Measurements from ENCODE around the gene WNK2.

Gene WNK2

DNA sequence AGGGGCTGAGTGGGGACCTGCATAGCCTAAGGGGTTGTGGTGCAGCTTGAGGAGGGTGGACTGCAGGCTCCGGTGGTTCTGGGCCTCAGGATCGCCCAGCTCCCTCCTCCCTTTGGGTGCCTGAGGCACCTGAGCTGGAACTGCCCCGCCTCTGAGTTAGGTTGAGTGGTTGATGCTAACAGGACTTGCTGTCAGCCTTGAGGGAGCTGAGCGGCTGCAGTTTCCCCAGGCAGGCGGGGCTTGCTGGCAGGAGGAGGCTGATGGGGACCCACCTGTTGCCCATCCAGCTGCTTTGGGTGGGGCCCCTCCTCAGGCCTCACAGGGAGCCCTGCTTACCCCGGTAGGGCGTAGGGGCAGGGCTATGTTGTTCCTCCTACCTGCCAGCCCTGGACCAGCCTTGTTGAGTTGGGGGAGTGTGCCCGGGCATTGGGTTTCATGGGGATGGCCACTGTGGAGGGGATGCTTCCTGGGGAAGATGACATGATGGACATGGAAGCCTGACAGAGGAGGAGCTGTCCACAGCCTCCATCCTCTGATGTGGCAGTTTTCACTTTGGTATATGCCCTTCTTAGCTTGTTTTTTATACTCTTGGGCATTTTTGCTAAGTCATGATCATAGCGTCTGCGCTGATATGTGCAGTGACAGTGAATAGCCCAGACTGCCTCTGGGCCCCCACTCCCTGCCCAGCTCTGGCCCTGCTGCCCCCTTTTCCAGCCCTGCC, 14.3 kb downstream of the WNK2 start:
- DNase-seq = no peak
- Mint-ChIP-seq H3K4me3 (no peak overlapping the region), H3K27ac (no peak overlapping the region), H3K27me3 (no peaks in the 10 kb centered on the region), H3K9me3 (no peaks in the 10 kb centered on the region), H3K4me1 (ENCODE audit: low read depth) (no peaks in the 10 kb centered on the region), H3K36me3 (ENCODE audit: low read depth) (no peaks in the 10 kb centered on the region)

DNA sequence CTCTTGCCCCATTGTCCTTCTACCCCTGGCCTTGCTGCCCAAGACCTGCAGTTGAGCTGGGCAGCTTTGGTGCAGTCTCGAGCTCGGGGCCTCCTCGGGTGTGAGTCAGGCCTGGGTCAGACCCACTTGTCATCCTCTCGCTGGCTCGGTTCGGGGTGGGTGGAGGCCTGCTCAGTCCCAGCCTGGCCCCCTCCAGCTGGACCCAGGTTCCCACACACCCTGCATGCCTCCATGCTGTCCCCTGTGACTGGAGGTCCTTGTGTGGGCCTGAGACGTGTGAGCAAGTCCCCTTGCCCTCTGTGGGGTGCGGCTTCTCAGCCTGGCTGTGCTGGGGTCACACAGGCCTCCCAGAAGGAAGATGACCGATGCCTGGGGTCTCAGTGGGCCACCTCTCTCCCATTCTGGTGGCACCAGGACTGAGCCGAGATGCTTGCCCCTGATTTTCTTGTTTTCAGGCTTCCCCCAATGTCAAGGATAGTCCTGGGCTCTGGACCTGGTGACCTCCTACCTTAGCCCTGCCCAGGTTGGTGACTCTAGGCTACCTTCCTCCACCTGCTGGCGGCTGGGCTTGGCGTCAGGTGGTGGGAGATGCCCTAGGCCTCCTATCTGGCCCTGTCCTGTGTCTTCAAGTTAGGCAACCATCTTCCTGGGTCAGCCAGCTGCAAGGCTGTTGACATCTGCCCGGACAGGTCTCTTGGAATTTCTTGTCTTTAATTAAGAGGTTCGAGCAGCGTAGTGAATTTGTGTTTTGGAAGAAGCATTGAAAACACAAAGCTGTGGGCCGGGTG, 15.1 kb downstream of the WNK2 start:
- DNase-seq = no peak
- no peaks in the 10 kb centered on the region for H3K27me3 Mint-ChIP-seq
- H3K9me3 Mint-ChIP-seq = no peaks in the 10 kb centered on the region
- H3K4me1 Mint-ChIP-seq (ENCODE audit: low read depth) = no peaks in the 10 kb centered on the region
- H3K4me3 Mint-ChIP-seq = no peak overlapping the region
- no peaks in the 10 kb centered on the region for H3K36me3 Mint-ChIP-seq (ENCODE audit: low read depth)
- no peak overlapping the region for H3K27ac Mint-ChIP-seq

DNA sequence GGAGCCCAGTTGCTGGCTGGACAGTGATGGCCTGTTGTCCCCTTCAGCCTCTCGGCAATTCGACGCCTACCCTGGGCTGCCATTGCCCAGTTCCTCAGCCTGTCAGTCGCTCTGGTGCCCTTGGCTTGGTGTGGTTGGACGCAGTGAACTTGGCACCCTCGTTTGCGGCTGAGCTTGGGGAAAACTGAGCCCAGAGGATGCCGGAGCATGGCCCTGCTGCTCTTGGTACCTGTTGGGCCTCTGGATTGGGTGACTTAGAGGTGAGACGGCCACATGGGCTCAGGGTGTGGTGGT, 16.5 kb downstream of the WNK2 start:
- DNase-seq = no peak
- no peak overlapping the region for H3K27ac Mint-ChIP-seq
- H3K9me3 Mint-ChIP-seq = no peaks in the 10 kb centered on the region
- peaks cover 4% of the 10 kb centered on the region for H3K4me1 Mint-ChIP-seq (ENCODE audit: low read depth)
- H3K36me3 Mint-ChIP-seq (ENCODE audit: low read depth) = no peaks in the 10 kb centered on the region
- no peaks in the 10 kb centered on the region for H3K27me3 Mint-ChIP-seq
- H3K4me3 Mint-ChIP-seq = no peak overlapping the region

DNA sequence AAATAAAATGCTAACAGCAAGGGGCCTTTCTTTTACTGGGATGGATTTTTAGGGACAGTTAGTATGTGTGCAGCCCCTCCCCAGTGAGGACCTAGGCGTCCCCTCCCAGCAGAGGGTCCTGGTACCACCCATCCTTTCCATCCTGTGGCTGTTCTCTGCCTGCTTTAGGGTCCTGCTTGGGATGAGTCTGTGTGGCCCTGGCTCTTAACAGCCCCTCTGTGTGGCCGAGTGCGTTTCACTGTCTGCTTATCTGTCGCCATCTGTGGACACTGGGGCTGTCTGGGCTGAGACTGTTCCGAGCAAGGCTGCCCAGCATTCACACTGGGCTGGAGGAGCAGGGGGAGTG, 17.0 kb downstream of the WNK2 start:
- no peaks in the 10 kb centered on the region for H3K36me3 Mint-ChIP-seq (ENCODE audit: low read depth)
- no peak for DNase-seq
- H3K27ac Mint-ChIP-seq = no peak overlapping the region
- H3K9me3 Mint-ChIP-seq = no peaks in the 10 kb centered on the region
- H3K4me3 Mint-ChIP-seq = no peak overlapping the region
- H3K4me1 Mint-ChIP-seq (ENCODE audit: low read depth) = peaks cover 4% of the 10 kb centered on the region
- no peaks in the 10 kb centered on the region for H3K27me3 Mint-ChIP-seq

DNA sequence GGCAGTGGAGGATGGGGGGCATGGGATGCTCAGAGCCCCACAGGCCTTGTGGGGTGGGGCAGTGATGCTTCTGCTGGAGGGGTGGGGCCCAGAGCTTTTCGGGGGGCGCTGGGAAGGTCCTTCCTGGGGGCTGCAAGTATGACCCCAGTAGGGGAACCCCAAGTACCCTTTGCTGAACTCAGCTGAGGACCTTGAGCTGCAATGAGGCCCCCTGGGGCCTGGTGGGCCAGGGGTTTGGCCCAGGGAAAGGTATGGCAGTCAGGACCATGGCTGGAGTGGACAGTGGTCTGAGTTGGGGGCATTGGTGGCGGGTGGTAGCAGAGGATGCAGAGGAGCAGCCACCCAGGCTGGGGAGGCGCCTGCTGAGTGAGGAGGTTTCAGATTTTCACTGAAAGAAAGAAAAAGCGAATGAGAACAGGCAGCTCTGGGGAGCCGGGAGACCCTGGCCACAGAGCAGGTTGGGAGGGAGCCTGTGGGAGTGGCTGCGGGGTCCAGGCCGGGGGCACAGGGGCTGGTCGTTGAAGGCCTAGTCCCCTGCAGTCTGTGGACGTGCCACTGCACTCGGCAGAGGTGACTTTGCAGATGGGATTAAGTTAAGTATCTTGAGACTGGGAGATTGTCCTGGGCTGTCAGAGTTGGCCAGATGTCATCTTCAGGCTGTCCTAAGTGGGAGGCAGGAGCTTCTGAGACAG, 19.2 kb downstream of the WNK2 start:
- H3K9me3 Mint-ChIP-seq = no peaks in the 10 kb centered on the region
- peaks cover 4% of the 10 kb centered on the region for H3K4me1 Mint-ChIP-seq (ENCODE audit: low read depth)
- no peak for DNase-seq
- H3K36me3 Mint-ChIP-seq (ENCODE audit: low read depth) = no peaks in the 10 kb centered on the region
- no peak overlapping the region for H3K4me3 Mint-ChIP-seq
- H3K27ac Mint-ChIP-seq = no peak overlapping the region
- no peaks in the 10 kb centered on the region for H3K27me3 Mint-ChIP-seq

DNA sequence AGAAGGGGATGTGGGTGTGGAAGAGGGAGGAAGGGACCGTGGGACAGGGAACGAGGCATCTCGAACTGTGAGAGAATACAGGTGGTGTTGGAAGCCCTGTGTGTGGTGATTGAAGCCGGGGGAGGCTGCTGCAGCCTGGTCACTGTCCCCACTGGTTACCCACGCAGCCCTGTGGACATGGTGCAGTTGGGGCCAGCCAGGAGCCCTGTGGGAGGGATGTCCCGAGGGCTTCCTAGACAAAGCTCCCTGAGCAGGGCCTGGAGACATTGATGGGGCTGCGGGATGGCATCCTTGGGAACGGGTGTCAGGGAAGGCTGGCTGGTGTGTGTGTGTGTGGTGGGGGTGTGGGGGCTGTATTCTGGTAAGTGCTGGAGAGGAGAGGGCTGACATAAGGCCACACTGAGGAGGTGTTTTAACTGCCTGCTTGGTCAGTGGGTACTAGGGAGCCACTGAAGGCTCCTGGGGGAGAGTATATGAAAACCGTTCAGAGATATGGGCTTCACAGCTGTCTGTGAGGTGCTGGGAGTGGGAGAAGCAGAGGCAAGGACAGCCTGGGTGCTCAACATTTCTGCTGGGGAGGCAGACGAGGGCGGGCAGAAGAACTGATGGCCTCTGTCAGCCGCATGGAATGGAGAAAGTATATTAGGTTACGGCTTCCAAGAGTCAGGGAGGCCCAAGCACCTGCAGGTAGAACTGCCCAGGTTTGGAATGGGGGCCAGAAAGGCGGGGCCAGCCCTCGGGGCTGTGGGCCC, 20.0 kb downstream of the WNK2 start:
- no peaks in the 10 kb centered on the region for H3K27me3 Mint-ChIP-seq
- H3K4me1 Mint-ChIP-seq (ENCODE audit: low read depth) = peaks cover 4% of the 10 kb centered on the region
- no peak overlapping the region for H3K4me3 Mint-ChIP-seq
- no peak for DNase-seq
- no peak overlapping the region for H3K27ac Mint-ChIP-seq
- H3K9me3 Mint-ChIP-seq = peaks cover 5% of the 10 kb centered on the region
- no peaks in the 10 kb centered on the region for H3K36me3 Mint-ChIP-seq (ENCODE audit: low read depth)

DNA sequence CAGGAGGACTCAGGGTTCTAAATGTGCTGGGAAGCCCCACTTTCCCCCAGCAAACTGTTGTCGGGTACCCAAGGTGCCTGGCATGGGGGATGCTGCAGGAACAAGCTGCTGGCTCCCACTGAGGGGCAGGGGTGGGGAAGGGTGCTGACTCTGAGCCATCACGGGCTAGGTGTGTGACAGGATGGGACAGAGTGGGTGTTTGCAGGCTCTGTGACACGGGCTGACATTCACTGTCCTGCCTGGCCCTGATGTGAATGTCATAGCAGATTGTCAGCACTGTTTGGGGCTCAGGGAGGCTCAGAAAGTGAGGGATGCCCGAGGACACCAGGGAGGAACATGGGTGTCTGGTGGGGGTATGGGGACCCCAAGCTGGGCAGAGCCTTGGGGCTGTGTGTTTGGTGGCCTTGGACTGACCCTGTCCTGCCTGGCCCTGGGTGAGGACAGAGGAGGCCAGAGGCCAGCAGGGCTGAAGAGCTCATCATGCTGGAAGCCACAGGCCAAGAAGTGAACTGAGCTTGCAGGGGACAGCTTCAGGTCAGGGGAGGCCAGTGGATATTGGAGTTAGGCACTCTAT, 20.6 kb downstream of the WNK2 start:
- no peak overlapping the region for H3K4me3 Mint-ChIP-seq
- no peaks in the 10 kb centered on the region for H3K27me3 Mint-ChIP-seq
- no peaks in the 10 kb centered on the region for H3K36me3 Mint-ChIP-seq (ENCODE audit: low read depth)
- peaks cover 4% of the 10 kb centered on the region for H3K4me1 Mint-ChIP-seq (ENCODE audit: low read depth)
- peak overlapping the region; percentile 13 for H3K27ac Mint-ChIP-seq
- DNase-seq = no peak
- H3K9me3 Mint-ChIP-seq = peaks cover 5% of the 10 kb centered on the region

DNA sequence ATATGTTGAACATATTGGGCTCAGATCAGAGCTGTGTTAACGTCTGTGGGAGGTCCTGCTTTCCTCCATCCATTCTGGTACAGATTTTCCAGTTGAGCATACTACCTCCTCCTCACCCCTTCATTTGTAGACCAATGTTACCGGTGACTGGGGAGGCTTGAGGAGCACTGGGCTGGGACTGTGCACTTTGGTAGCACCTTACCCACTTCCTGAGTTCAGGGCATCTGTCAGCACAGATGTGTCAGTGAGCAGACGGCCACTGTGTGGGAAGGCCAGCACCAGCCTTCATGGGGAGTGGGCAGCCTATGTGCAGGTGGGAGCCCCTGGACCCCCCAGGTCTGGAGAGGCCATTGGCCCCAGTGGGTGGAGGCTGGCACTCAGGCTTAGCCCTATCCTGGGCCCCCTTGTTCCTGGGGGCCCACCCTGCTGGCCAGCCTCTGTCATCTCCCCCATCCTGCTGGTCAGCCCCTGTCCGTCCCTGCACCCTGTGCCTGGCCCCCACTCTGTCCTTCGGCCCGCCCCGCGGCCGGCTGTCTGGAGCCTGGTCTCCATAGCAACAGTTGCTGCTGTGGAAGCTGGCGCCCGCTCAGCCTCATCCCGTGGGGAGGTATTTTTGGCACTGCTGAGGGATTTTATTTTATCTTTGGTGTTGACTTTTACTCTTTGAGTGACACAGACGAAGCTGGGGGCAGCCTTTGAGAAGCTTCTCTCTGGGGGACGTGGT, 21.3 kb downstream of the WNK2 start:
- H3K4me3 Mint-ChIP-seq = no peak overlapping the region
- H3K9me3 Mint-ChIP-seq = peaks cover 5% of the 10 kb centered on the region
- H3K27me3 Mint-ChIP-seq = no peaks in the 10 kb centered on the region
- no peaks in the 10 kb centered on the region for H3K36me3 Mint-ChIP-seq (ENCODE audit: low read depth)
- DNase-seq = no peak
- H3K27ac Mint-ChIP-seq = peak overlapping the region; percentile 13
- H3K4me1 Mint-ChIP-seq (ENCODE audit: low read depth) = peaks cover 4% of the 10 kb centered on the region

DNA sequence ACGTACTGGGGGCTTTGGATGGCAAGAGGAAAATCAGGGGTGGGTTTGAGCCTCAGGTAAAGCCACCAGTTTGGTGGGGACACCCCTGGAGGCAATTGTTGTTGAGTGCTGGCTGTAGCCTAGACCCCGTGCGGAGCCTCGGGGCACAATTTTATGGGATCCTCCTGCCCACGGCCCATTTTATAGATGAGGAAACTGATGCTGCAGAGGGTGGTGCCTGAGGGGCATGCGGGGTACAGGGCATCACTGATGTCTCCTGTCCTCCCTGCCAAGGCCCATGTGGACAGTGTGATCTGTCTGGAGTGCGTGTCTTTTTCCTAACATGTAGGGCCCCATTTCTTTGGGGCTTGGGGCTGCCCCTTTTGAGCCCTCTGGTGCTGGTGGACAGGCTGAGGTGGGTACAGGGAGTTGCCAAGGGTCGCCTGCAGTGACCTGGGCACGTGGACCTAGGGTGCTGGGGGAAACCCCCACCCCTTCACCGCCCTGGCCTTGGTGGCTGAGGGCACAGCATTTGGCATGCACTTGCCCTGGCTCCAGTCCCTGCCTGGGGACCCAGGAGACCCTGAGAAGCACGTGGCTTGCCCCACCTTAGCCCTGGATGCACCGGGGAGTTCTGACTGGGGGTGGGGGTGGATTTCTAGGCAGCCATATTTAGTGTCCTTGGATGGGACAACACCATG, 22.1 kb downstream of the WNK2 start:
- no peak for DNase-seq
- H3K4me3 Mint-ChIP-seq = no peak overlapping the region
- peaks cover 5% of the 10 kb centered on the region for H3K9me3 Mint-ChIP-seq
- no peak overlapping the region for H3K27ac Mint-ChIP-seq
- peaks cover 4% of the 10 kb centered on the region for H3K4me1 Mint-ChIP-seq (ENCODE audit: low read depth)
- H3K27me3 Mint-ChIP-seq = no peaks in the 10 kb centered on the region
- no peaks in the 10 kb centered on the region for H3K36me3 Mint-ChIP-seq (ENCODE audit: low read depth)

DNA sequence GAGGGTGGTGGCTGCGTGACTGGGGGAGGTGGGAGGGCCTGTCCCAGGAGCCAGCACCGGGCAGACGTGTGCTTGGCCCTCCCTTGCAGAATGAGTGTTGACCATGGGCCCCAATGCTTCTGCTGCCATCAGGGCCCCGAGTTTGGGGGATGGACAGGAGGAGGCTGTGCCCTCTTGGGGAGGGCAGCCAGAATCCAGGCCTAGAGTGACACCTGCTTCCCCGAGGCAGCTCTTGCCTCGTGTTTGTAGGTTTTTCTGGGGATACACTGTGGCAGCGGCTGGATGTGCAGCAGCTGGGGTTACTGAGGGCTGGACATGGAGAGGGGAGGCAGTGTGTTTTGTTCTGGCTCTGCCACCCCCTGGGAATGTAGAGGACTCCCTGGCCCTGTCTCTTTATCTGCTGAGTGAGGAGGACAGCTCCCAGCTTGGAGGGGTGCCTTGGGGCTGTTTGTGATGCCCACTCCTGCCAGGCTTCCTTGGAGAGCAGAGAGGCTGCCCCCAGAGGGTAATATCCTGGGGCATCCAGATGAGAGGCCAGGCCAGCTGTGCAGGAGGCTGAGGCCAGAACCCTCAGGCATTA, 22.7 kb downstream of the WNK2 start:
- Mint-ChIP-seq H3K36me3 (ENCODE audit: low read depth) (no peaks in the 10 kb centered on the region), H3K9me3 (peaks cover 5% of the 10 kb centered on the region), H3K27ac (no peak overlapping the region), H3K4me3 (no peak overlapping the region), H3K27me3 (no peaks in the 10 kb centered on the region), H3K4me1 (ENCODE audit: low read depth) (peaks cover 4% of the 10 kb centered on the region)
- no peak for DNase-seq

DNA sequence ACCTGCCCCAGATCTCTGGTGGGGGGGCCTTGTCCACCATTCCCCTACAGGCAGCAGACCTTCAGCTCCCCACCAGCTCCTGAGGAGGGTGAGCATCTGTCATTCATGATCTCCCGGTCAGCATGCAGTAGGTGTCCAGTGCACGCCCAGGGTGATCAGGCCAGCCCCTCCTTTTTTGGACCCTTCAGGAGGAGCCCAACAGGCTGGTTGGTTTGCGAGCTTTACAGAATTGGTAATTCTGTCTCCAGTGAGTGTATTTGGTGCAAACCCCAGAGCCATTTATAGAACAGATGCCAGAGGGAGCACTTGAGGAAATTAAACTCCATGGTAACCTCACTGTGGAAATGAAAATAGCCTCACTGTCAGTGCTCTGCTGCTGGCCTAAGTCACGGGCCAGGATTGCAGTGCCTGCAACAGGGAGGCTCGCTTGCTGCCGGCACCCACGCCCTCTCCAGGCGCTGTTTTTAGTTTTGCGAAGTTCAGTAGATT, 23.4 kb downstream of the WNK2 start:
- H3K36me3 Mint-ChIP-seq (ENCODE audit: low read depth) = no peaks in the 10 kb centered on the region
- DNase-seq = no peak
- no peak overlapping the region for H3K4me3 Mint-ChIP-seq
- peaks cover 4% of the 10 kb centered on the region for H3K4me1 Mint-ChIP-seq (ENCODE audit: low read depth)
- H3K9me3 Mint-ChIP-seq = peaks cover 5% of the 10 kb centered on the region
- no peaks in the 10 kb centered on the region for H3K27me3 Mint-ChIP-seq
- no peak overlapping the region for H3K27ac Mint-ChIP-seq

DNA sequence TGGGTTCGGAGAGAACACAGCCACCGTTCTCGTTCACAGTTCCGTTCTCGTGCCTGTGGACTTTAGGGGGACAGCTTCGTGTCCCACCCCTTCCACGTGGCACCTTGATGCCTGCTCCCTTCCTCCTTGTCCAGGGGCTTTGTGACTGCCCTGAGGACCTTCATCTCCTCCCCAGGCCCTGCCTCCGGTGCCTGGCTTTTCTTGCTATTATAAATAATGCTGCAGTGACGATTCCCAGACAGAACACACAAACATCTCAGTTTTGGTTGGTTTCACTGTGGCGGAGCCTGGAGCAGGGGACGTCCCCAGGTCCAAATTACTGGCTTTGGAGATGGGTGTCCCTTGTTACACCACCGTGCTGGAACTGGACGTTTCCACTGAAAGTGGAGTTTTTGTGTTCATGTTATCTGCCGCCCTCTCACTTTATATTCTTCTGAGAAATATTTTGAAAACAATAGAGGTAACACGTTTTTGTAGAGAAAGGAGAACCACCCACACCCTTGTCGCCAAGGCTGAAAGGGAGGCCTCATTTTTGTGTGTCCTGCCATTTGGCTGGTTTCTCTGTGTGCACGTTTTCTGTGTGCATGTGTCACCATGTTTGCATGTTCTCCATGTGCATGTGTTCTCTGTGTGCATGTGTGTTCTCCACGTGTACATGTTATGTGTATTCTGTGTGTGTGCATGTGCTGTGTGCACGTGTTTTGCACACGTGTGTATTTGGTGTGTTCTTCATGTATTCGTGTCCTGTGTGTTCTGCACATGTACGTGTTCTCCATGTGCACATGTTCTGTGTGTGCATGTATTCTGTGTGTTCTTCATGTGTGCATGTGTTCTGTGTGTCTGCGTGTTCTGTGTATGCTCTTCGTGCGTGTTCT, 24.2 kb downstream of the WNK2 start:
- no peaks in the 10 kb centered on the region for H3K36me3 Mint-ChIP-seq (ENCODE audit: low read depth)
- H3K9me3 Mint-ChIP-seq = peaks cover 5% of the 10 kb centered on the region
- DNase-seq = no peak
- no peak overlapping the region for H3K27ac Mint-ChIP-seq
- H3K4me1 Mint-ChIP-seq (ENCODE audit: low read depth) = peaks cover 4% of the 10 kb centered on the region
- H3K27me3 Mint-ChIP-seq = no peaks in the 10 kb centered on the region
- H3K4me3 Mint-ChIP-seq = no peak overlapping the region

All from activated T-cell treated with anti-CD3 and anti-CD28 coated beads, Interleukin-2, amount 50 U/mL, for 24 hours (primary cell).